Stomach smooth muscle (tissue), 2 donors: Measurements from ENCODE around the gene PTPRN2.
"Not testable (repeated sequence)": the region's sequence is repeated elsewhere in the genome, so short reads cannot be mapped to it uniquely, and the experiment has no call there.

Experiments used
- H3K27ac ChIP-seq: one replicate; pipeline ENCODE4 v1.7.0; 2013; ENCODE audit warnings: mild to moderate bottlenecking, low read length, inconsistent platforms
- H3K27me3 ChIP-seq, 2 donors: one replicate each; pipeline ENCODE4 v1.7.0; 2013; ENCODE audit warnings: low read length in 2 of 2; ENCODE audit not compliant: insufficient read depth in 2 of 2, control insufficient read depth in 1 of 2
- H3K36me3 ChIP-seq, 2 donors: one replicate each; pipeline ENCODE4 v1.7.0; 2013; ENCODE audit warnings: low read length in 2 of 2; ENCODE audit not compliant: control insufficient read depth in 2 of 2, insufficient read depth in 2 of 2
- H3K4me1 ChIP-seq: one replicate; pipeline ENCODE4 v1.7.0; 2013; ENCODE audit warnings: low read length; ENCODE audit not compliant: control insufficient read depth, insufficient read depth
- H3K4me3 ChIP-seq, 2 donors: one replicate each; pipeline ENCODE4 v1.7.0; 2013; ENCODE audit warnings: low read length in 2 of 2
- H3K9ac ChIP-seq, 2 donors: one replicate each; pipeline ENCODE4 v1.7.0; 2013; ENCODE audit warnings: low read length in 2 of 2, mild to moderate bottlenecking in 1 of 2
- H3K9me3 ChIP-seq, 2 donors: one replicate each; pipeline ENCODE4 v1.7.0; 2013; ENCODE audit warnings: low read length in 2 of 2; ENCODE audit not compliant: control insufficient read depth in 2 of 2
- donor health status: healthy.
- donor health status: Pancreatic carcinoma.

PTPRN2 gene

DNA sequence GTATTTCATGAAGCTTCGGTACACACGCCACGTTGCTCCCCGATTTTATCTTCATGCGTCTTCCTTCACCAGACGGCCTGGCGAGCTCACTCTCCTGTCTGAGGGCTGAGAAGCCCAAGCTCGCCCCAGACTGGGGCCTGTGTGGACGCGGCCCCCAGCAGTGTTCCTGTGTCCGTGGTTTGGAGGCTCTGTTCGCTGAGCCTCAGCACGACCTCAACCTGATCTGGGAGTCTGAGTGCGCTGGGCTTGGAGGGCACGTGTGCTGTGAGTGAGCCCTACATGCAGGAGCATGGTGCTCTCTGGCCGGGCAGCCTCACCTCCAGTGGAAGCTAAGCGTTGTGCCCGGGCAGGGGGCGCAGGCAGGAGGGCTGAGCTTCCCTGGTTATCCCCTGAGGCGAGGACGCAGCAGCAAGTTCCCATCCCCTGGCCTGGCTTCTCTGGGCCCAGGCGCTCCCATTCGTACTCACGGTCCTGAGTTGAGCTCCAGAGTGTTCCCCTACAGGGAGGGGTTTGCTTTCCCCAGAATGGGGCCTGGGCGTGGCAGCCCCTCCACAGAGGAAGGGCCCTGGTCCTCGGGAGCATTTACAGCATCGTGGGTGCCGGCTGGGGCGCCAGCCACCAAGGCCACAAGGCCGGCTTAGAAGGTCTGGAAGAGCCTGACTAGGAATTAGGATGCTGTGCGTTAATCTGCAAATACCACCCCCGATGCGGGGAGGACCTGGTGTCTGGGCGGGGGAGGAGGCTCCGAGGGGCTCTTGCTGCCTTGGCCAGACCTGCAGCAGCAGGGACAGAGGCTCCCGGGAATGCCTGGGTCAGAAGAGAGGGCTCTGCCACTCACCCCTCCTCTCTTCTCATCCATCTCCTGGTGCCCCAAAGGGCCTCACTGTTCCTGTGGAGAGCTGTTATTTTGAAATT lies 850.2 kb downstream of the PTPRN2 start:
- no peaks in the 10 kb centered on the region for H3K4me1 ChIP-seq
- H3K36me3 ChIP-seq, result no peaks in the 10 kb centered on the region
- H3K4me3 ChIP-seq, result no peak overlapping the region

DNA sequence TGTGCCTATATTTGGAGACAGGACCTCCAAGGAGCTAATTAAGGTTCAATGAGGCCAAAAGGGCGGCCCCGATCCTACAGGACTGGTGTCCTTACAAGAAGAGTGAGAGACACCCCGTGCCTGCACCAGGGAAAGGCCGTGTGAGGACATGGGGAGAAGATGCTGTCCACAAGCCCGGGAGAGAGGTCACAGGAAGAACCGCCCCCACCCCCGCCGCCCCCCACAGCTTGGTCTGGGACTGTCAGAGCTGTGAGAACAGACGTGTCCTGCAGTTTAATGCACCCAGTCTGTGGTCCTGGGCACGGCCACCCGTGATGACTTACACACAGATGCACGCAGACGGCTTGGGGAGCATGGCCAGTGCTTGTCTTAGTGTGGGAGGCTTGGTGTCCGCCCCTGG lies 851.3 kb downstream of the PTPRN2 start:
- no peak overlapping the region for H3K27ac ChIP-seq
- H3K4me3 ChIP-seq, result no peak overlapping the region
- H3K9me3 ChIP-seq, result no peaks in the 10 kb centered on the region
- H3K9ac ChIP-seq, result no peak overlapping the region
- H3K36me3 ChIP-seq, result no peaks in the 10 kb centered on the region
- H3K27me3 ChIP-seq, result peaks cover 9 to 11% of the 10 kb centered on the region in 2 donors
- no peaks in the 10 kb centered on the region for H3K4me1 ChIP-seq

More for the DNA sequence above, 850.2 kb downstream of the PTPRN2 start:
- H3K9me3 ChIP-seq, result no peaks in the 10 kb centered on the region
- peaks cover 9 to 11% of the 10 kb centered on the region in 2 donors for H3K27me3 ChIP-seq
- H3K27ac ChIP-seq, result no peak overlapping the region
- no peak overlapping the region for H3K9ac ChIP-seq

DNA sequence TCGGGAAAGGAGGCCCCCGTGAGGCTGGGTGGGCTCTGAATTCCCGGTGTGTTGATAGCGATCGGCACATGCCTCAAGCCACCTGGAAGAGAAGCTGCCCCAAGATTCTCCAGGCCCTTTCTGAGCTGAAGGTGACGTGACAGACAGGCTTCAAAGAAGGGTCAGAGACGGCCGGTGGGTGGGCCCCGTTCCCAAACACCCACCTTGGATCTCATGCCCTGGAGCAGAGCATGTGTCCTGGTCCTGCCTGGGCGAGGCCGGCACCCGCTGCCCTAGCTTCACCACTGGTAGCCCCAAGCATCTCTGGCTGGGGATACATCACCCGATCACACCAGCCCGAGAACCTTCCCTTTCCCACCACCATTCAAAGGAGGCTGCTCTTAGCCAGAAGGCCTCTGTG lies 851.8 kb downstream of the PTPRN2 start:
- Histone ChIP-seq H3K9me3 (no peaks in the 10 kb centered on the region), H3K4me1 (no peaks in the 10 kb centered on the region), H3K36me3 (no peaks in the 10 kb centered on the region), H3K4me3 (no peak overlapping the region), H3K27me3 (peaks cover 9 to 11% of the 10 kb centered on the region in 2 donors), H3K27ac (no peak overlapping the region), H3K9ac (no peak overlapping the region)

DNA sequence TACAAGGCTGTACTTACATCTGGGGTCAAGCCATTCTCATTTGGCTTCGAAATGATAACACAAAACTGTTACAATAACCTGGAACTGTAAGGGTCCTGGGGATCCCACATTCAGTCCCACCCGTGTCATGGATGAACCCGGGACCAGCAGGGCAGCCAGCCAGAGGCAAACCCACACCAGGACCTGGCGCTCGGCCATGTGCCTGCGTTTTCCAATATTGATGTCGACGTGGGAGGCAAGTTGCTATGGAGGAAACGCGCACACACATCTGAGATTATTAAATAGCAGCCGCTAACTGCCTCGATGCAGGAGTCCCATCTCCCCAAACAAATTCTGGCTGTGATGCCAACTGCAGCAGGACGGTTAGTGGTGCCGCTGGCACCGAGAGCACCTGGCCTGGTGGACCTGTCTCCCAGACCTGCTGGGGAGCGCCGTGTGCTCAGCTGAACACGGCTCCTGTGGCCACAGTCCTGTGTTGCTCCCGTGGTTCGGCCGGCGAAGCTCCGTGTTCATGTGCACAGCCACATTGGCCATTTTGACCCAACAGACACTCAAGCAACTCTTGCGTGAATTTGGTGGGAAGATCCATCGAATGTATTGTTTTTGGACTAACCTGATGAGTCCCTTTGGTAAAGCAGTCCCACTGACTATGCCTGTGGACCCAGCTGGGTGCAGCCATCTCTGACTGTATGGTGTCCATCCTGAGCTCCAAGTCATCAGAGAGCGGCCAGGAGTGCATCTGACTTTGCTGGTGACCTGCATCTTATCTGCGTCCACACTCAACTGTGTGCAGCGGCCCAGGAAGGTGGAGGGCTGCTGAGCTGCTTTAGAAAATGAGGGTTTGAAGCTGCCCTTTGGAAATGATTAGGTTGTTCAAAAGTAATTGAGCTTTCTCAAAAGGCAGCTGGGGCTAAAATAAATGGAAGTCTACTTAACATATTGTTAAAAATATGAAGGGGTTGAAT lies 852.7 kb downstream of the PTPRN2 start:
- H3K4me1 ChIP-seq, result no peaks in the 10 kb centered on the region
- H3K9ac ChIP-seq, result no peak overlapping the region
- no peak overlapping the region for H3K4me3 ChIP-seq
- no peaks in the 10 kb centered on the region for H3K36me3 ChIP-seq
- no peak overlapping the region for H3K27ac ChIP-seq
- peaks cover 9 to 11% of the 10 kb centered on the region in 2 donors for H3K27me3 ChIP-seq
- H3K9me3 ChIP-seq, result no peaks in the 10 kb centered on the region

DNA sequence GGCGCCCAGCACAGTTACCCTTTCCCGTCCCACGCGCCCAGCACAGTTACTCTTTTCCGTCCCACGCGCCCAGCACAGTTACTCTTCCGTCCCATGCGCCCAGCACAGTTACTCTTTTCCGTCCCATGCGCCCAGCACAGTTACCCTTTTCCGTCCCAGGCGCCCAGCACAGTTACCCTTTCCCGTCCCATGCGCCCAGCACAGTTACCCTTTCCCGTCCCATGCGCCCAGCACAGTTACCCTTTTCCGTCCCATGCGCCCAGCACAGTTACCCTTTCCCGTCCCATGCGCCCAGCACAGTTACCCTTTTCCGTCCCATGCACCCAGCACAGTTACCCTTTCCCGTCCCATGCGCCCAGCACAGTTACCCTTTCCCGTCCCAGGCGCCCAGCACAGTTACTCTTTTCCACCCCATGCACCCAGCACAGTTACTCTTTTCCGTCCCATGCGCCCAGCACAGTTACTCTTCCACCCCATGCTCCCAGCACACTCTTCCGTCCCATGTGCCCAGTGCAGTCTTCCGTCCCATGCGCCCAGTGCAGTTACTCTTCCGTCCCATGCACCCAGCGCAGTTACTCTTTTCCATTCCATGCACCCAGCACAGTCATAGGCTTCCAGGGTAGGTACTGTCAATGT lies 853.7 kb downstream of the PTPRN2 start:
- H3K9ac ChIP-seq, H3K4me3 ChIP-seq, H3K27me3 ChIP-seq, H3K4me1 ChIP-seq, H3K9me3 ChIP-seq, H3K27ac ChIP-seq, H3K36me3 ChIP-seq: not testable (repeated sequence)

DNA sequence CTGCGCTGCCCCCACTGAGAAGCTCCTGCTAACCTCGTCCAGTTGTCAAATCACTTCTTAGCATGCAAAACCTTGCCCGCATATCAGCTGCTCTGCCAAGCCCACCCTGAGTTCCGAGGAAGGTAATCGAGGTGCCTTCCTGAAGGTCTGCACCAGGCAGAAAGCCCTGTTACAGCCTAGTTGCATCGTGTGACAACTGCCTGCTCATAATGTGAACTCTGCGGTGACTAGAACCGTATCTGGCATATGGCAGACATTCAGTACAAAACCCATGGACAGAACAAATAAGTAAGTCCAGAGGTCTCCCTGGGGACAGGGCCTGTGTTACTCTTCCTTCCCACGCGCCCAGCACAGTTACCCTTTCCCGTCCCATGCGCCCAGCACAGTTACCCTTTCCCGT lies 856.5 kb downstream of the PTPRN2 start:
- H3K36me3 ChIP-seq, result no peaks in the 10 kb centered on the region
- peaks cover 2 to 3% of the 10 kb centered on the region in 2 donors for H3K27me3 ChIP-seq
- no peaks in the 10 kb centered on the region for H3K4me1 ChIP-seq
- H3K4me3 ChIP-seq, result no peak overlapping the region
- H3K9me3 ChIP-seq, result no peaks in the 10 kb centered on the region
- no peak overlapping the region for H3K9ac ChIP-seq
- no peak overlapping the region for H3K27ac ChIP-seq

DNA sequence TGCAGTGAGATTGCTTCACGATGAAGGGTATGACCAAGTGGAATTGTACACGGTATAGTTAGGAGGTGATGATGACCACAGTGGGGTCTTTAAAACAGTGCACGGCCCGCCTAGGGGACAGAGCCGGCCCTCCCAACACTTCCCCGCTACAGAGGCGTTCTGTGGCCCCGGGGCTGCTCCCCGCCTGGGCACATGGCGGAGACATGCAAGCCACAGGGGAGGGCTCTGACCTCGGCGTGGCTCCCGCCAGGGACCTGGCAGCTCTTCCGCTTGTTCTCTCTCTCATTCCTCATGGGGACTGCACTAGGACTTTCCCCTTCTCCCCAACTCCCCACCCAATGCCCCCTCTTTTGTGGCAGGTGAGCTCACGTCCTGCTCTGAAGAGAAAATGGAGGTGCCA lies 857.0 kb downstream of the PTPRN2 start:
- no peaks in the 10 kb centered on the region for H3K4me1 ChIP-seq
- H3K9ac ChIP-seq, result no peak overlapping the region
- H3K27ac ChIP-seq, result no peak overlapping the region
- H3K36me3 ChIP-seq, result no peaks in the 10 kb centered on the region
- no peak overlapping the region for H3K4me3 ChIP-seq
- peaks cover 2 to 3% of the 10 kb centered on the region in 2 donors for H3K27me3 ChIP-seq
- H3K9me3 ChIP-seq, result no peaks in the 10 kb centered on the region

DNA sequence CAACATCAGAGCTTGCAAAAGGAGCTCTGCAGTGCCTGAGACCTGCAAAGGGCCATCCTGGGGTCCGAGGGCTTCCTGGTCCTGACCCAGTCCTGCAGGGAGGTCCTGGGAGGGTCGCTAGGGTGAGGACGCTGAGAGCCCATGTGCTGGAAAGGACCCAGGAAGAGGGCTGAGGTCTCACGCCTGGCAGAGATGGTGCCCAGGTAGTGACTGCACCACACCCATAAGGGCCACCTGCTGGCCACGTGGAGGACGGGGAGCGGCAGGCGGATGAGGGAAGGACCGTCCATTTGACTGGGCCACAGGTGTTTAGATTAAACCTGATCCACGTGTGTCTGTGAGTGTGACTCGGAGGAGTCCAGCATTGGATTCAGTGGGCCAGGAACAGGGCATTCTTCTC lies 858.1 kb downstream of the PTPRN2 start:
- H3K27me3 ChIP-seq, result peaks cover 0 to 1% of the 10 kb centered on the region in 2 donors
- H3K9ac ChIP-seq, result no peak overlapping the region
- no peaks in the 10 kb centered on the region for H3K4me1 ChIP-seq
- no peak overlapping the region for H3K4me3 ChIP-seq
- no peaks in the 10 kb centered on the region for H3K36me3 ChIP-seq
- H3K27ac ChIP-seq, result no peak overlapping the region
- H3K9me3 ChIP-seq, result no peaks in the 10 kb centered on the region

DNA sequence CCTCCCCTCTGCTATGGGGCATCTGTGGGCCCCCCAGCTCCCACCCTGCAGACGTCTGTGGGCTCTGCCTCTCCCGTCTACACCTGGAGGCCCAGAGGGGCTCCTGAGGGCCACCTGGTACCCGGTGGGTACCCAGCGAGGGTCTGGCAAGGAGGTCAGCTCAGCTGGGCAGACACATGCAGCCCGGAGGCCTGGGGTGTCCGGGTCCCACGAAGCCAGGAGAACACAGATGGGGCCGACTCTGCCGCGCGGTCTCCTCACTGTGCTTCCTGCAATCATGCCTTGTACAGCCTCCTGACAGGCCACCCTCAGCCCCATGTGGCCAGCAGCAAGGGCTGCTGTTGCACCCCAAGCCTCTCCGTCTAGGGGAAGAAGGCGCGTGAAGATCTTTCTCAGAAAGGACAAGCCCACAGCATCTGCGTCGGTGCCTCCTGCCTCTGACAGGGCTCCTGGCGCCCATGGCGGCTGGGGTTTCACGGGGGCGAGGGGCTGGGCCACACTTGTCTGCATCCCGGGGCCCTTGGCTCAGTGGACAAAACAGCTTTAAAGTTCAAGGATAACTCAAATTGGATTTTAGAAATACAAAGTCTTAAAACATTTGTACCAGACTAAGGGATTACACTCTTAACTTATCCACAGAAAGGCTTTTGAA lies 859.5 kb downstream of the PTPRN2 start:
- Histone ChIP-seq H3K4me3 (no peak overlapping the region), H3K9ac (no peak overlapping the region), H3K4me1 (no peaks in the 10 kb centered on the region), H3K9me3 (no peaks in the 10 kb centered on the region), H3K27me3 (peaks cover 3 to 5% of the 10 kb centered on the region in 2 donors), H3K27ac (no peak overlapping the region), H3K36me3 (no peaks in the 10 kb centered on the region)

DNA sequence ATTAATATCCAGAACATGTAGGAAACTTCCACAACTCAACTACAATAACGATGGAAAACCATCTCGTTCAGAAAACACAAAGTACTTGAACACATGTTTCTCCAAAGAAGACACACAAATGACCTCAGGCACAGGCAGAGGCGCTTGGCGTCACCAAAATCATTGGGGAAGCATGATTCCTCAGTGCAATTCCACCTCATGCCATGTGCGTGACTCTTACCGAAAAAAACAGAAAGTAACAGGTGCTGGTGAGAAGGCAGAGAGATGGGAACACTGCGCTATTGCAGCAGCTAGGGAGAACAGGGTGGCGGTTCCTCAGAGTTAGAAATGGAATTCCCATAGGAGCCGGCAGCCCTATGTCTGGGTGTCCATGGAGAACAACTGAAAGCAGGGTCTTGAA lies 860.9 kb downstream of the PTPRN2 start:
- Histone ChIP-seq H3K27ac (no peak overlapping the region), H3K27me3 (peaks cover 3 to 5% of the 10 kb centered on the region in 2 donors), H3K36me3 (no peaks in the 10 kb centered on the region), H3K4me1 (no peaks in the 10 kb centered on the region), H3K4me3 (no peak overlapping the region), H3K9ac (no peak overlapping the region), H3K9me3 (no peaks in the 10 kb centered on the region)
